ENCODE data around the gene ZNF319. TPM values are rescaled to one million over a fixed set of nuclear protein-coding genes. Genes with fewer than 3 reads are reported as not detected.

Gene ZNF319
- polyA plus RNA-seq, 3 donors, result 1.9 to 11.5 (median 4.7) TPM

GRCh38 chr16:58037365-58038057 lies 37.0 kb upstream of the ZNF319 start:
- no peak for DNase-seq
- Histone ChIP-seq H3K9ac (ENCODE audit: insufficient read depth, low read length, poor library complexity, severe bottlenecking) (no peak overlapping the region), H3K36me3 (replicated peaks in 1 of 2; ENCODE audit: control insufficient read depth in 1 of 2, insufficient read depth in 2 of 2, low read length in 2 of 2) (no peaks in the 10 kb centered on the region), H4K20me1 (ENCODE audit: insufficient read depth, low read length) (no peaks in the 10 kb centered on the region), H3K27ac (ENCODE audit: low read depth in 1 of 2, low read length in 2 of 2) (no peak overlapping the region), H3K79me2 (ENCODE audit: insufficient read depth, low read length) (no peaks in the 10 kb centered on the region), H3K4me1 (ENCODE audit: control insufficient read depth in 1 of 2, insufficient read depth in 2 of 2, low read length in 2 of 2) (no peaks in the 10 kb centered on the region), H3K27me3 (ENCODE audit: control insufficient read depth in 2 of 2, insufficient read depth in 2 of 2, low read length in 2 of 2) (no peaks in the 10 kb centered on the region), H3K9me3 (replicated peaks in 1 of 2; ENCODE audit: control insufficient read depth in 1 of 2, insufficient read depth in 1 of 2, low read length in 2 of 2) (no peaks in the 10 kb centered on the region), H3K4me2 (replicated peaks; ENCODE audit: extremely low read depth, low read length, poor library complexity, severe bottlenecking) (no peak overlapping the region), H3K4me3 (replicated peaks in 1 of 3; ENCODE audit: low read depth in 2 of 3, low read length in 3 of 3) (no peak overlapping the region), H2AFZ (ENCODE audit: insufficient read depth, low read depth, low read length, poor library complexity, severe bottlenecking) (no peak overlapping the region)
- peaks cover 0 to 2% (median 0%) of the 10 kb centered on the region in 7 donors for H3K9me3 Mint-ChIP-seq
- H3K27ac Mint-ChIP-seq, result peak overlapping the region in 1 of 7 donors; percentile 43
- intact Hi-C loops (cut with micrococcal nuclease), result no loop called here
- 96% methylated on average over 8 of the region's 16 CpGs for WGBS (ENCODE audit: insufficient coverage)
- TF ChIP-seq CTCF (IDR thresholded peaks at IDR 0.05), result no peak
- peaks cover 0 to 2% (median 0%) of the 10 kb centered on the region in 3 donors for H3K27me3 Mint-ChIP-seq (ENCODE audit: low read depth in 3 of 3)
- H3K36me3 Mint-ChIP-seq, result no peaks in the 10 kb centered on the region
- H3K4me3 Mint-ChIP-seq, result no peak overlapping the region
- H3K4me1 Mint-ChIP-seq, result no peaks in the 10 kb centered on the region

GRCh38 chr16:58036943-58037342 lies 36.5 kb upstream of the ZNF319 start:
- H3K36me3 ChIP-seq (replicated peaks in 1 of 2; ENCODE audit: control insufficient read depth in 1 of 2, insufficient read depth in 2 of 2, low read length in 2 of 2), result no peaks in the 10 kb centered on the region
- no peaks in the 10 kb centered on the region for H4K20me1 ChIP-seq (ENCODE audit: insufficient read depth, low read length)
- no peaks in the 10 kb centered on the region for H3K79me2 ChIP-seq (ENCODE audit: insufficient read depth, low read length)
- H3K9me3 Mint-ChIP-seq, result peaks cover 0 to 2% (median 0%) of the 10 kb centered on the region in 7 donors
- no peaks in the 10 kb centered on the region for H3K9me3 ChIP-seq (replicated peaks in 1 of 2; ENCODE audit: control insufficient read depth in 1 of 2, insufficient read depth in 1 of 2, low read length in 2 of 2)
- TF ChIP-seq CTCF (IDR thresholded peaks at IDR 0.05), result no peak
- H3K27ac ChIP-seq (ENCODE audit: low read depth in 1 of 2, low read length in 2 of 2), result no peak overlapping the region
- H3K27ac Mint-ChIP-seq, result no peak overlapping the region
- H3K36me3 Mint-ChIP-seq, result no peaks in the 10 kb centered on the region
- H3K27me3 Mint-ChIP-seq (ENCODE audit: low read depth in 3 of 3), result peaks cover 0 to 2% (median 0%) of the 10 kb centered on the region in 3 donors
- H3K4me3 Mint-ChIP-seq, result no peak overlapping the region
- H3K4me1 ChIP-seq (ENCODE audit: control insufficient read depth in 1 of 2, insufficient read depth in 2 of 2, low read length in 2 of 2), result no peaks in the 10 kb centered on the region
- intact Hi-C loops (cut with micrococcal nuclease), result no loop called here
- no peaks in the 10 kb centered on the region for H3K27me3 ChIP-seq (ENCODE audit: control insufficient read depth in 2 of 2, insufficient read depth in 2 of 2, low read length in 2 of 2)
- no peaks in the 10 kb centered on the region for H3K4me1 Mint-ChIP-seq
- WGBS (ENCODE audit: insufficient coverage), result 95% methylated on average over 5 of the region's 6 CpGs
- H3K4me2 ChIP-seq (replicated peaks; ENCODE audit: extremely low read depth, low read length, poor library complexity, severe bottlenecking), result no peak overlapping the region
- no peak overlapping the region for H2AFZ ChIP-seq (ENCODE audit: insufficient read depth, low read depth, low read length, poor library complexity, severe bottlenecking)
- H3K4me3 ChIP-seq (replicated peaks in 1 of 3; ENCODE audit: low read depth in 2 of 3, low read length in 3 of 3), result no peak overlapping the region
- H3K9ac ChIP-seq (ENCODE audit: insufficient read depth, low read length, poor library complexity, severe bottlenecking), result no peak overlapping the region
- no peak for DNase-seq

Measured in CD14-positive monocyte (primary cell).